ENCODE results near the gene TPST2. TPM values are rescaled to one million over a fixed set of nuclear protein-coding genes. Genes with fewer than 3 reads are reported as not detected.

TPST2 gene
- total RNA-seq, 4 donors from 2014 or later = 22.0 to 30.9 (median 28.7) TPM

GRCh38 chr22:26587991-26588613, 1.8 kb downstream of the TPST2 start:
- 87% methylated on average over 4 of the region's 4 CpGs for WGBS
- no peak for TF ChIP-seq POLR2AphosphoS5 (IDR thresholded peaks at IDR 0.05)
- no peak for TF ChIP-seq POLR2A (IDR thresholded peaks at IDR 0.05; ENCODE audit: low read depth)
- no peak for TF ChIP-seq CTCF (IDR thresholded peaks at IDR 0.05)
- TF ChIP-seq EP300 (IDR thresholded peaks at IDR 0.05) = no peak
- intact Hi-C loops (cut with DNase I) = loop anchor here (5.0 kb wide), 1 partner anchor 76 kb away; the partner anchor contains the start of gene TFIP11
- H3K4me3 ChIP-seq = no peak overlapping the region
- H3K4me1 ChIP-seq = peaks cover 33 to 38% (median 34%) of the 10 kb centered on the region in 4 donors
- H3K27ac ChIP-seq (replicated peaks in 1 of 4) = no peak overlapping the region
- no peaks in the 10 kb centered on the region for H3K9me3 ChIP-seq
- no peaks in the 10 kb centered on the region for H3K36me3 ChIP-seq
- no peaks in the 10 kb centered on the region for H3K27me3 ChIP-seq
- no peak for DNase-seq (ENCODE audit: extremely low spot score)

- no peak for DNase-seq (ENCODE audit: extremely low spot score)
- H3K9me3 ChIP-seq = no peaks in the 10 kb centered on the region
- intact Hi-C loops (cut with DNase I) = loop anchor here (5.0 kb wide), 1 partner anchor 74 kb away; the partner anchor contains the start of gene TFIP11
- H3K4me3 ChIP-seq = no peak overlapping the region
- TF ChIP-seq POLR2AphosphoS5 (IDR thresholded peaks at IDR 0.05) (peak; percentile 31 to 47), CTCF (IDR thresholded peaks at IDR 0.05) (no peak)
- H3K27me3 ChIP-seq = no peaks in the 10 kb centered on the region
- H3K27ac ChIP-seq (replicated peaks in 1 of 4) = peak overlapping the region in 2 of 4 donors; percentile 16 to 42
- peaks cover 29 to 38% (median 34%) of the 10 kb centered on the region in 4 donors for H3K4me1 ChIP-seq
- WGBS = 71% methylated on average over 8 of the region's 11 CpGs
- peaks cover 0 to 11% (median 5%) of the 10 kb centered on the region in 4 donors for H3K36me3 ChIP-seq
Observed at GRCh38 chr22:26586556-26587325, 3.2 kb downstream of the TPST2 start.

- intact Hi-C loops (cut with DNase I) = loop anchor here (5.0 kb wide), 1 partner anchor 73 kb away; the partner anchor contains the start of gene TFIP11
- H3K36me3 ChIP-seq = peaks cover 0 to 15% (median 6%) of the 10 kb centered on the region in 4 donors
- H3K9me3 ChIP-seq = no peaks in the 10 kb centered on the region
- DNase-seq (ENCODE audit: extremely low spot score) = no peak
- WGBS = 62% methylated on average over 6 of the region's 11 CpGs
- H3K27ac ChIP-seq (replicated peaks in 1 of 4) = no peak overlapping the region
- TF ChIP-seq EP300 (IDR thresholded peaks at IDR 0.05) (no peak), POLR2AphosphoS5 (IDR thresholded peaks at IDR 0.05) (no peak)
- H3K4me3 ChIP-seq = no peak overlapping the region
- H3K27me3 ChIP-seq = no peaks in the 10 kb centered on the region
- peaks cover 20 to 32% (median 27%) of the 10 kb centered on the region in 4 donors for H3K4me1 ChIP-seq
Observed at GRCh38 chr22:26585104-26585790, 4.7 kb downstream of the TPST2 start.

GRCh38 chr22:26584010-26584409, 5.9 kb downstream of the TPST2 start:
- Histone ChIP-seq H3K27ac (replicated peaks in 1 of 4) (no peak overlapping the region), H3K4me3 (no peak overlapping the region), H3K4me1 (peaks cover 19 to 39% (median 27%) of the 10 kb centered on the region in 4 donors), H3K27me3 (no peaks in the 10 kb centered on the region), H3K36me3 (peaks cover 0 to 15% (median 6%) of the 10 kb centered on the region in 4 donors), H3K9me3 (no peaks in the 10 kb centered on the region)
- no peak for DNase-seq (ENCODE audit: extremely low spot score)
- intact Hi-C loops (cut with DNase I) = no loop called here
- no peak for TF ChIP-seq CTCF (IDR thresholded peaks at IDR 0.05)
- TF ChIP-seq POLR2A (IDR thresholded peaks at IDR 0.05; ENCODE audit: low read depth) = no peak
- TF ChIP-seq EP300 (IDR thresholded peaks at IDR 0.05) = no peak
- TF ChIP-seq POLR2AphosphoS5 (IDR thresholded peaks at IDR 0.05) = no peak
- 69% methylated on average over 4 of the region's 4 CpGs for WGBS
